Measurements from ENCODE around the gene SLC26A11.
A peak's percentile ranks its signal among the peaks of the same experiment; 100 is the strongest.

SLC26A11 gene

GRCh38 chr17:80217703-80218362 is 2.4 kb upstream of the SLC26A11 start:
- DNase-seq (ENCODE audit: low spot score), result no peak

GRCh38 chr17:80218391-80218790 is 1.8 kb upstream of the SLC26A11 start:
- no peak for DNase-seq (ENCODE audit: low spot score)

GRCh38 chr17:80219013-80219762 is 1.0 kb upstream of the SLC26A11 start:
- DNase-seq (ENCODE audit: low spot score), result peak; percentile 78

- no peak for DNase-seq (ENCODE audit: low spot score)
Measured at GRCh38 chr17:80219763-80220053, 519 bp upstream of the SLC26A11 start.

- DNase-seq (ENCODE audit: low spot score), result peak; percentile 37
Measured at GRCh38 chr17:80220736-80221215, 549 bp downstream of the SLC26A11 start.

- no peak for DNase-seq (ENCODE audit: low spot score)
Measured at GRCh38 chr17:80221351-80222105, 1.3 kb downstream of the SLC26A11 start.

- no peak for DNase-seq (ENCODE audit: low spot score)
Measured at GRCh38 chr17:80222376-80223141, 2.3 kb downstream of the SLC26A11 start.

GRCh38 chr17:80223142-80223815 is 3.1 kb downstream of the SLC26A11 start:
- no peak for DNase-seq (ENCODE audit: low spot score)

- no peak for DNase-seq (ENCODE audit: low spot score)
Measured at GRCh38 chr17:80223838-80224497, 3.7 kb downstream of the SLC26A11 start.

- no peak for DNase-seq (ENCODE audit: low spot score)
Measured at GRCh38 chr17:80224683-80225082, 4.5 kb downstream of the SLC26A11 start.

- no peak for DNase-seq (ENCODE audit: low spot score)
Measured at GRCh38 chr17:80225230-80225629, 5.0 kb downstream of the SLC26A11 start.

GRCh38 chr17:80227156-80227555 is 6.9 kb downstream of the SLC26A11 start:
- no peak for DNase-seq (ENCODE audit: low spot score)

- no peak for DNase-seq (ENCODE audit: low spot score)
Measured at GRCh38 chr17:80227666-80228065, 7.4 kb downstream of the SLC26A11 start.

- no peak for DNase-seq (ENCODE audit: low spot score)
Measured at GRCh38 chr17:80228477-80228876, 8.2 kb downstream of the SLC26A11 start.

- DNase-seq (ENCODE audit: low spot score), result no peak
Measured at GRCh38 chr17:80229011-80229410, 8.8 kb downstream of the SLC26A11 start.

- no peak for DNase-seq (ENCODE audit: low spot score)
Measured at GRCh38 chr17:80232438-80232837, 12.2 kb downstream of the SLC26A11 start.

GRCh38 chr17:80233202-80233601 is 13.0 kb downstream of the SLC26A11 start:
- DNase-seq (ENCODE audit: low spot score), result no peak

GRCh38 chr17:80236911-80237310 is 16.7 kb downstream of the SLC26A11 start:
- DNase-seq (ENCODE audit: low spot score), result no peak

- DNase-seq (ENCODE audit: low spot score), result no peak
Measured at GRCh38 chr17:80237386-80237785, 17.2 kb downstream of the SLC26A11 start.

GRCh38 chr17:80242505-80242904 is 22.3 kb downstream of the SLC26A11 start:
- DNase-seq (ENCODE audit: low spot score), result no peak

Measured in AG08395 (cell line).